CD4-positive, alpha-beta T cell treated with Interleukin-17A for 4 hours (primary cell): ENCODE results near the gene NANOS3.
A peak's percentile ranks its signal among the peaks of the same experiment; 100 is the strongest.

Source experiments
- DNase-seq: peaks from one replicate; pipeline ENCODE4 v3.0.0-alpha.2; 2020; ENCODE audit warnings: mixed read lengths

The NANOS3 gene

GRCh38 chr19:13864667-13865570, 12.0 kb upstream of the NANOS3 start:
- no peak for DNase-seq

GRCh38 chr19:13865571-13866462, 11.1 kb upstream of the NANOS3 start:
- no peak for DNase-seq

- DNase-seq = no peak
Measured at GRCh38 chr19:13866463-13867046, 10.4 kb upstream of the NANOS3 start.

- DNase-seq = no peak
Measured at GRCh38 chr19:13868663-13869062, 8.3 kb upstream of the NANOS3 start.

GRCh38 chr19:13869281-13869680, 7.7 kb upstream of the NANOS3 start:
- DNase-seq = no peak

GRCh38 chr19:13870873-13871272, 6.1 kb upstream of the NANOS3 start:
- DNase-seq = no peak

- no peak for DNase-seq
Measured at GRCh38 chr19:13872339-13872694, 4.6 kb upstream of the NANOS3 start.

- peak; percentile 49 for DNase-seq
Measured at GRCh38 chr19:13872695-13873389, 4.1 kb upstream of the NANOS3 start.

- no peak for DNase-seq
Measured at GRCh38 chr19:13873834-13874515, 3.0 kb upstream of the NANOS3 start.

- no peak for DNase-seq
Measured at GRCh38 chr19:13875824-13876223, 1.1 kb upstream of the NANOS3 start.

- DNase-seq = no peak
Measured at GRCh38 chr19:13877303-13877702, 369 bp downstream of the NANOS3 start.

- DNase-seq = peak; percentile 99
Measured at GRCh38 chr19:13880059-13881043, 3.4 kb downstream of the NANOS3 start.

- DNase-seq = peak; percentile 30
Measured at GRCh38 chr19:13881251-13881691, 4.3 kb downstream of the NANOS3 start.

- peak; percentile 73 for DNase-seq
Measured at GRCh38 chr19:13881692-13882418, 4.9 kb downstream of the NANOS3 start.

- DNase-seq = no peak
Measured at GRCh38 chr19:13882419-13882795, 5.5 kb downstream of the NANOS3 start.

- DNase-seq = no peak
Measured at GRCh38 chr19:13882836-13883235, 5.9 kb downstream of the NANOS3 start.

GRCh38 chr19:13883516-13884064, 6.7 kb downstream of the NANOS3 start:
- no peak for DNase-seq

- DNase-seq = no peak
Measured at GRCh38 chr19:13884726-13885591, 8.0 kb downstream of the NANOS3 start.
